Endothelial cell of umbilical vein (primary cell): ENCODE results near the gene DDB1. TPM values are rescaled to one million over a fixed set of nuclear protein-coding genes. Genes with fewer than 3 reads are reported as not detected.

ENCODE experiments used
- BruUV-seq: library from RNA; stranded (reverse); fragments of 400-500 nt; replicated peaks from 2 replicates; lab custom pipeline; 2021; lab: Mats Ljungman, UMichigan
- CTCF ChIA-PET: fragments of 300-600, 350-600 bp; sonication (Branson Sonifier 250); formaldehyde crosslinking; loops from one replicate; lab custom pipeline; 2021; ENCODE audit warnings: antibody characterized with exemption, inconsistent platforms; lab: Charles Lee
- POLR2A ChIA-PET: fragments of 300-600, 350-600 bp; sonication (Branson Sonifier 250); formaldehyde crosslinking; loops from one replicate; lab custom pipeline; 2021; ENCODE audit warnings: antibody characterized with exemption, inconsistent platforms; lab: Charles Lee
- DNase-seq: peaks from one replicate; pipeline ENCODE4 v3.0.0-alpha.2; 2011; ENCODE audit warnings: low read depth, low spot score
- FAIRE-seq: peaks from 2 replicates; lab custom pipeline; 2011; peaks lifted over from hg19 to GRCh38; lab: Jason Lieb, UNC
- H2AFZ ChIP-seq: 2 replicates; pipeline ENCODE4 v1.6.0; 2012; ENCODE audit warnings: low read depth, low read length, control low read depth, inconsistent platforms
- H3K27ac ChIP-seq: 2 replicates; pipeline ENCODE4 v1.5.1; 2011; ENCODE audit warnings: low read depth, mild to moderate bottlenecking, control low read depth, low read length, moderate library complexity; ENCODE audit not compliant: insufficient read depth
- H3K27me3 ChIP-seq, 2 experiments: 2 replicates each; pipeline versions ENCODE4 v1.6.0 to v1.6.1; 2011; ENCODE audit warnings: low read length in 2 of 2, mixed read lengths in 1 of 2; ENCODE audit not compliant: control insufficient read depth in 2 of 2, insufficient read depth in 2 of 2
- H3K36me3 ChIP-seq, 2 experiments: 2 replicates in 1 of 2; 3 replicates in 1 of 2; pipeline ENCODE4 v1.5.1; 2011; ENCODE audit warnings: low read length in 2 of 2, mild to moderate bottlenecking in 1 of 2, moderate library complexity in 1 of 2; ENCODE audit not compliant: control insufficient read depth in 2 of 2, insufficient read depth in 2 of 2; ENCODE audit errors: extremely low read depth in 1 of 2
- H3K4me1 ChIP-seq: 3 replicates; pipeline ENCODE4 v1.5.1; 2011; ENCODE audit warnings: mild to moderate bottlenecking, low read length; ENCODE audit not compliant: control insufficient read depth, insufficient read depth; ENCODE audit errors: extremely low read depth
- H3K4me2 ChIP-seq: 2 replicates; pipeline ENCODE4 v1.6.1; 2011; ENCODE audit warnings: low read length, control low read depth, mixed read lengths; ENCODE audit not compliant: insufficient read depth
- H3K4me3 ChIP-seq, 3 experiments: fragments of 200-600 bp in 1 of 3; sonication (generic), shearing (Covaris generic) in 1 of 3; replicated peaks in 1 of 3; 2 replicates each; pipeline ENCODE4 v1.5.1; 2011 to 2016; ENCODE audit warnings: control low read depth in 3 of 3, low read length in 3 of 3, mild to moderate bottlenecking in 2 of 3, inconsistent platforms in 1 of 3, low read depth in 1 of 3, moderate library complexity in 1 of 3; ENCODE audit not compliant: insufficient read depth in 1 of 3
- H3K79me2 ChIP-seq: 2 replicates; pipeline ENCODE4 v1.6.0; 2012; ENCODE audit warnings: low read length, inconsistent platforms; ENCODE audit not compliant: control insufficient read depth, insufficient read depth
- H3K9ac ChIP-seq: replicated peaks from 2 replicates; pipeline ENCODE3; 2011; ENCODE audit warnings: low read length, control low read depth; ENCODE audit not compliant: insufficient read depth; ENCODE audit errors: extremely low read depth
- H3K9me1 ChIP-seq: replicated peaks from 3 replicates; pipeline ENCODE4 v1.6.0; 2011; ENCODE audit warnings: mild to moderate bottlenecking, low read length; ENCODE audit not compliant: control insufficient read depth, insufficient read depth; ENCODE audit errors: extremely low read depth
- H3K9me3 ChIP-seq: replicated peaks from 2 replicates; pipeline ENCODE4 v1.5.1; 2012; ENCODE audit warnings: low read length, inconsistent platforms; ENCODE audit not compliant: control insufficient read depth, insufficient read depth
- H4K20me1 ChIP-seq: replicated peaks from 2 replicates; pipeline ENCODE3; 2011; ENCODE audit warnings: mild to moderate bottlenecking, low read length; ENCODE audit not compliant: control insufficient read depth, insufficient read depth; ENCODE audit errors: extremely low read depth
- EZH2 ChIP-seq: IDR thresholded peaks from 2 replicates; pipeline ENCODE4 v1.6.1; 2012; ENCODE audit warnings: borderline replicate concordance, low read depth, mild to moderate bottlenecking, moderate library complexity, low read length, inconsistent platforms; ENCODE audit not compliant: severe bottlenecking
- FOS ChIP-seq: IDR thresholded peaks from 2 replicates; pipeline ENCODE4 v1.6.1; 2011; ENCODE audit warnings: mild to moderate bottlenecking, low read length, moderate library complexity, borderline replicate concordance; ENCODE audit not compliant: insufficient read depth
- GATA2 ChIP-seq: IDR thresholded peaks from 2 replicates; pipeline ENCODE4 v1.7.0; 2011; ENCODE audit warnings: low read depth, mild to moderate bottlenecking, moderate library complexity, mixed read lengths, low read length; ENCODE audit not compliant: insufficient read length, insufficient read depth
- JUN ChIP-seq: IDR thresholded peaks from 2 replicates; pipeline ENCODE4 v1.6.1; 2011; ENCODE audit warnings: borderline replicate concordance, low read depth; ENCODE audit not compliant: insufficient read length, insufficient read depth
- MYC ChIP-seq: IDR thresholded peaks from one replicate; pipeline ENCODE4 v1.6.1; 2011; ENCODE audit warnings: mild to moderate bottlenecking, low read depth, low read length
- POLR2A ChIP-seq: IDR thresholded peaks from 2 replicates; pipeline ENCODE4 v1.6.1; 2012; ENCODE audit warnings: low read depth, mild to moderate bottlenecking, control low read depth, low read length
- POLR2AphosphoS5 ChIP-seq: IDR thresholded peaks from 2 replicates; pipeline ENCODE4 v1.6.1; 2012; ENCODE audit warnings: low read depth, mild to moderate bottlenecking, control low read depth, low read length, moderate library complexity; ENCODE audit not compliant: insufficient read depth
- dilution Hi-C: fragments of 300-500 bp; cut with MboI; formaldehyde crosslinking; loops from one replicate; pipeline ENCODE4 v1.15.0; 2019; ENCODE audit warnings: low sequenced_read_pairs; ENCODE audit not compliant: extremely low pct_ligation_motif_present
- intact Hi-C: fragments of 100-400 bp; cut with micrococcal nuclease; formaldehyde crosslinking; loops from one replicate; pipeline ENCODE4 v1.10.0; 2022
- polyA plus RNA-seq, 4 experiments: library from polyadenylated mRNA; depleted of rRNA in 3 of 4; stranded (reverse) in 3 of 4; unstranded in 1 of 4; fragments of >200 nt; gene quantifications; 2 replicates each; pipeline versions ENCODE4 v1.2.1 to v1.2.3, GENCODE V29; 2011 to 2012; ENCODE audit warnings: missing spikeins in 1 of 4
- total RNA-seq: library from RNA; stranded (reverse); gene quantifications from 2 replicates; pipeline ENCODE4 v1.2.3, GENCODE V29; 2021
- TF ChIP-seq, protein P1 (sequence below), 2 donors: IDR thresholded peaks; 1 replicate in 1 of 2; 2 replicates in 1 of 2; pipeline ENCODE4 v1.5.1; 2011; ENCODE audit warnings: low read length in 2 of 2, mild to moderate bottlenecking in 2 of 2, moderate library complexity in 2 of 2, control low read depth in 1 of 2, inconsistent platforms in 1 of 2, low read depth in 1 of 2; ENCODE audit not compliant: insufficient read depth in 1 of 2; ENCODE audit errors: extremely low read depth in 1 of 2
- TF ChIP-seq, protein P2 (sequence below): IDR thresholded peaks from 2 replicates; pipeline ENCODE4 v1.6.1; 2011; ENCODE audit not compliant: insufficient read depth, insufficient read length

Gene DDB1
- total and polyA plus RNA-seq, 2 donors (not counting 3 experiments of a cell fraction or from before 2014, with no cell fraction given) = 229 to 230 TPM

DNA sequence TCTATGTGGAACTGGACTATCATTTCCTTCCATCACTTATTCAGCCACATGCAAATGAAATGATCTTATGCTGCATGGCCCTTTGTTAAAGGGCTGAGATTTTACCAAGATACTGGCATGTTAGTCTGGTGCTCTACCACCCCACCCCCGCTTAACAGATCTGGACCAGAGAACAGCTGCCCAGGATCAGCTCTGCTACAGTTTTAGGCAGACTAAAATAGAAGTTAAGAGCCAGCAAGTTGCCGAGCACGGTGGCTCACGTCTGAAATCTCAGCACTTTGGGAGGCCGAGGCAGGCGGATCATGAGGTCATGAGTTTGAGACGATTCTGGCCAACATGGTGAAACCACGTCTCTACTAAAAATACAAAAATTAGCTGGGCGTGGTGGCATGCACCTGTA lies 4.6 kb downstream of the DDB1 start:
- ChIA-PET POLR2A (no interaction called here), CTCF (interaction anchor here (1.9 to 3.9 kb wide), 2 partner anchors 8 to 57 kb away, joined by 9 to 23 read pairs; no protein-coding TSS in a partner anchor)
- H3K27ac ChIP-seq = no peak overlapping the region
- no peaks in the 10 kb centered on the region for H3K9me1 ChIP-seq
- H4K20me1 ChIP-seq = no peaks in the 10 kb centered on the region
- no peak overlapping the region for H2AFZ ChIP-seq
- no peaks in the 10 kb centered on the region for H3K9me3 ChIP-seq
- intact Hi-C loops (no loop called here), dilution Hi-C loops (no loop called here)
- DNase-seq = no peak
- TF ChIP-seq MYC = no peak
- TF ChIP-seq, protein P1, sequence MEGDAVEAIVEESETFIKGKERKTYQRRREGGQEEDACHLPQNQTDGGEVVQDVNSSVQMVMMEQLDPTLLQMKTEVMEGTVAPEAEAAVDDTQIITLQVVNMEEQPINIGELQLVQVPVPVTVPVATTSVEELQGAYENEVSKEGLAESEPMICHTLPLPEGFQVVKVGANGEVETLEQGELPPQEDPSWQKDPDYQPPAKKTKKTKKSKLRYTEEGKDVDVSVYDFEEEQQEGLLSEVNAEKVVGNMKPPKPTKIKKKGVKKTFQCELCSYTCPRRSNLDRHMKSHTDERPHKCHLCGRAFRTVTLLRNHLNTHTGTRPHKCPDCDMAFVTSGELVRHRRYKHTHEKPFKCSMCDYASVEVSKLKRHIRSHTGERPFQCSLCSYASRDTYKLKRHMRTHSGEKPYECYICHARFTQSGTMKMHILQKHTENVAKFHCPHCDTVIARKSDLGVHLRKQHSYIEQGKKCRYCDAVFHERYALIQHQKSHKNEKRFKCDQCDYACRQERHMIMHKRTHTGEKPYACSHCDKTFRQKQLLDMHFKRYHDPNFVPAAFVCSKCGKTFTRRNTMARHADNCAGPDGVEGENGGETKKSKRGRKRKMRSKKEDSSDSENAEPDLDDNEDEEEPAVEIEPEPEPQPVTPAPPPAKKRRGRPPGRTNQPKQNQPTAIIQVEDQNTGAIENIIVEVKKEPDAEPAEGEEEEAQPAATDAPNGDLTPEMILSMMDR (IDR thresholded peaks at IDR 0.05; ENCODE audit: extremely low read depth in 1 of 2, insufficient read depth in 1 of 2, low read depth in 1 of 2, low read length in 2 of 2) = no peak
- TF ChIP-seq POLR2AphosphoS5 = no peak
- no peak for TF ChIP-seq FOS
- TF ChIP-seq, protein P2, sequence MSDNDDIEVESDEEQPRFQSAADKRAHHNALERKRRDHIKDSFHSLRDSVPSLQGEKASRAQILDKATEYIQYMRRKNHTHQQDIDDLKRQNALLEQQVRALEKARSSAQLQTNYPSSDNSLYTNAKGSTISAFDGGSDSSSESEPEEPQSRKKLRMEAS = no peak
- TF ChIP-seq EZH2 = no peak
- TF ChIP-seq GATA2 = no peak
- no peak for TF ChIP-seq POLR2A
- TF ChIP-seq JUN = no peak
- no TSS peak for BruUV-seq
- H3K4me2 ChIP-seq = no peak overlapping the region
- H3K9ac ChIP-seq = no peak overlapping the region
- H3K79me2 ChIP-seq = peaks cover 66% of the 10 kb centered on the region
- H3K4me3 ChIP-seq = no peak overlapping the region
- peaks cover 11 to 17% of the 10 kb centered on the region in 2 experiments for H3K36me3 ChIP-seq
- H3K27me3 ChIP-seq = no peaks in the 10 kb centered on the region
- no peak for FAIRE-seq
- peaks cover 10% of the 10 kb centered on the region for H3K4me1 ChIP-seq
